ENCODE measurements around the gene SPATS2. TPM values are rescaled to one million over a fixed set of nuclear protein-coding genes. Genes with fewer than 3 reads are reported as not detected.
"Not testable (repeated sequence)": the region's sequence is repeated elsewhere in the genome, so short reads cannot be mapped to it uniquely, and the experiment has no call there.

Gene SPATS2
- total RNA-seq, 4 donors from 2014 or later = 24.7 to 37.8 (median 30.1) TPM

DNA sequence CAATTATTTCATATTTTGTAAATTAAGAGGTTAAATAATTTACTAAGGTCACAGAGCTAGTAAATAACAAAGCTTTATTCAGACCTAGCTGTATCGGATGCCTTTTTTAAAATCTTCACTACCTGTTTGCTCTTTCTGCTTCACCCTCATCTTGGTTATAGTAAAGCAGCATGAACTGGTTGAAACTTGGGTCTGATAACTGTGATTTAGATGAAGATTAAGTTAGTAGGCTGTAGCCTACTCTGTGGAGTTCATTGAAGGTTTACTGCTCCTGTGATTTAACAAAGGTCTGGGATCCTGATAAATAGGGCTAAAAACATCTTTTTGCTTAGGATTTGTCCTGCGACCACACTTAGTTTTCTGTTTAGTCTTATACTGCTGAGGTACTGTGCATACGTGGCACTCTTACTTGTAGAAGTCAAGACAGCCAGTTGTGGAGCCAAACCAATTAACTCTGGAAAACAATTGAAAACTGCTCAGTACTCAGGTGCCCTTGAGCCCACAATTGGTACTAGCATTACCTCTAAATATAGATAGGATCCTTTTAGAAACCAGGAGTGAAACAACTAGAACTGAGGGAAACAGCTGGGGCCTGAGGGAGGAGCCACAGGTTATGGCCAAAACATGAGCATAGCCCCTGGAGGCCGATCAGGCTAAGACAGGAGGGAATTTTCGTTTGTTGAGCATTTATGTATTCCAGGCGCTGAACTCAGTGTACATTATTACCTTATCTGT lies 2.3 kb downstream of the SPATS2 start:
- Histone ChIP-seq H3K27ac (peak overlapping the region in 2 of 3 donors; percentile 27 to 35), H3K9me3 (no peaks in the 10 kb centered on the region), H3K4me1 (peaks cover 6 to 9% of the 10 kb centered on the region in 2 donors), H3K27me3 (no peaks in the 10 kb centered on the region), H3K36me3 (no peaks in the 10 kb centered on the region), H3K4me3 (replicated peaks in 1 of 3) (no peak overlapping the region)
- TF ChIP-seq CTCF (IDR thresholded peaks at IDR 0.05) = peak in 3 of 6 experiments; percentile 33 to 39 (median 37)
- TF ChIP-seq POLR2A (IDR thresholded peaks at IDR 0.05) = no peak
- WGBS, 2 donors = 55 to 64% methylated on average over 6 of the region's 6 CpGs
- intact Hi-C loops (cut with DNase I) = loop anchor here (10.0 kb wide), 1 partner anchor 205 kb away; no protein-coding TSS in a partner anchor
- peak; percentile 29 to 38 for DNase-seq

DNA sequence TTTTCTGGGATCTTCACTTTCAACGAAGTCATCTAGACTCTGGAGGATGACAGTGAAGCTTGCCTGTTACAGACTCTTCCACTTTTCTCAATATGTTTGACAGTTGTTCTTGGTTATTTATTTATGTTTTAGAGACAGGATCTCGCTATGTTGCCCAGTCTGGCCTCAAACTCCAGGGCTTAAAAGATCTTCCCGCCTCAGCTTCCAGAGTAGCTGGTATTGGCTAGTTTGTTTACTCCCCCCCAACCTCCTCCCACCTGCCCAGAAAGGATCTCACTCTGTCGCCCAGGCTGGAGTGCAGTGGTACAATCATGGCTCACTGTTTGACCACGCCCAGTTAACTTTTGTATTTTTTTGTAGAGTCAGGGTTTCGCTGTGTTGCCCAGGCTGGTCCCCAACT lies 3.3 kb downstream of the SPATS2 start:
- peaks cover 6 to 9% of the 10 kb centered on the region in 2 donors for H3K4me1 ChIP-seq
- H3K36me3 ChIP-seq = no peaks in the 10 kb centered on the region
- DNase-seq = no peak
- no peaks in the 10 kb centered on the region for H3K27me3 ChIP-seq
- intact Hi-C loops (cut with DNase I) = no loop called here
- no peak overlapping the region for H3K4me3 ChIP-seq (replicated peaks in 1 of 3)
- no peaks in the 10 kb centered on the region for H3K9me3 ChIP-seq
- WGBS, 2 donors = 93 to 96% methylated on average over 6 of the region's 6 CpGs
- H3K27ac ChIP-seq = no peak overlapping the region
- no peak for TF ChIP-seq POLR2A (IDR thresholded peaks at IDR 0.05)
- no peak for TF ChIP-seq CTCF (IDR thresholded peaks at IDR 0.05)

GRCh38 chr12:49375406-49375805 lies 8.1 kb downstream of the SPATS2 start:
- intact Hi-C loops (cut with DNase I) = no loop called here
- Histone ChIP-seq H3K27me3 (no peaks in the 10 kb centered on the region), H3K36me3 (no peaks in the 10 kb centered on the region), H3K27ac (no peak overlapping the region), H3K4me3 (replicated peaks in 1 of 3) (no peak overlapping the region), H3K4me1 (no peaks in the 10 kb centered on the region), H3K9me3 (no peaks in the 10 kb centered on the region)
- TF ChIP-seq CTCF (IDR thresholded peaks at IDR 0.05) (no peak), POLR2A (IDR thresholded peaks at IDR 0.05) (no peak)
- 83 to 100% methylated on average over 1 of the region's 1 CpG for WGBS, 2 donors
- no peak for DNase-seq

DNA sequence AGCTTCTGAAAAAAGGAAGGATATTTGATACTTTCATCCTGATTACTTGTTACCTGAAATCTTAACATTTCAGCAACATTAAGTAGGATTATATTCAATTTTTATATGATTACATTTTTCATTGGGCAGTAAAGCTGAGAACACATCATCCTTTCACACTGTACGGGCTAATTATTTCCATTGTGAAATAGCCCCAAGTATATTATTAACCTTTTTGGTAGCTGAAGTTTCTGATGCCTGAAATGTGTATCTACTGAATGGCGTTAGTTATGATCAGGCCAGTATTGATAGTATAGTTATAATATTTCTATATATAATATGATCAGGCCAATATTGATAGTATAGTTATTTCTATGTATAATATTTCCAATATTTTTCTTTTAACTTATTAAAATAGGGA lies 10.1 kb downstream of the SPATS2 start:
- WGBS, 2 donors = 89 to 90% methylated on average over 2 of the region's 2 CpGs
- Histone ChIP-seq H3K27me3 (no peaks in the 10 kb centered on the region), H3K27ac (no peak overlapping the region), H3K9me3 (no peaks in the 10 kb centered on the region), H3K4me3 (replicated peaks in 1 of 3) (no peak overlapping the region), H3K36me3 (no peaks in the 10 kb centered on the region), H3K4me1 (no peaks in the 10 kb centered on the region)
- no peak for DNase-seq
- intact Hi-C loops (cut with DNase I) = no loop called here
- TF ChIP-seq POLR2A (IDR thresholded peaks at IDR 0.05) (no peak), CTCF (IDR thresholded peaks at IDR 0.05) (no peak)

DNA sequence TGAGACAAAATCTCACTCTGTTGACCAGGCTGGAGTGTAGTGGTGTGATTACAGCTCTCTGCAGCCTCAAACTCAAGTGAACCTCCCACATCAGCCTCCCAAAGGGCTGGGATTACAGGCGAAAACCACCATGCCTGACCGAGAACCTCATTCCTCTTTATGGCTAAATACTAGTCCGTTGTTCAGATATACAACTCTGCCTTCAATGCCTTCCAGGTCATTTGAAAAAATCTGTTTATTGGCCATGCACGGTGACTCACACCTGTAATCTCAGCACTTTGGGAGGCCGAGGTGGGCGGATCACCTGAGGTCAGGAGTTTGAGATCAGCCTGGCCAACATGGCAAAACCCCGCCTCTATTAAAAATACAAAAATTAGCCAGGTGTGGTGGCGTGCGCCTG lies 12.9 kb downstream of the SPATS2 start:
- H3K27ac ChIP-seq; H3K4me1 ChIP-seq; H3K9me3 ChIP-seq; H3K27me3 ChIP-seq; H3K36me3 ChIP-seq; intact Hi-C loops (cut with DNase I); H3K4me3 ChIP-seq (replicated peaks in 1 of 3); DNase-seq: not testable (repeated sequence)
- whole genome bisulfite sequencing, 2 donors = 97 to 99% methylated on average over 9 of the region's 9 CpGs

Measured in thyroid gland (tissue), 4 donors.